ENCODE results near the gene LOXHD1.

LOXHD1 gene

GRCh38 chr18:46478796-46479195 lies 178.2 kb downstream of the LOXHD1 start:
- TF ChIP-seq ZNF384 (IDR thresholded peaks at IDR 0.05) (no peak), ELF4 (IDR thresholded peaks at IDR 0.05) (no peak), PKNOX1 (IDR thresholded peaks at IDR 0.05) (no peak), ARNT (IDR thresholded peaks at IDR 0.05) (no peak), TARDBP (IDR thresholded peaks at IDR 0.05) (no peak), SP1 (IDR thresholded peaks at IDR 0.05) (no peak), NFRKB (IDR thresholded peaks at IDR 0.05) (no peak), FOXA1 (IDR thresholded peaks at IDR 0.05) (no peak), LEF1 (IDR thresholded peaks at IDR 0.05; ENCODE audit: borderline replicate concordance) (no peak), CTBP1 (IDR thresholded peaks at IDR 0.05; ENCODE audit: borderline replicate concordance) (no peak), FOXK2 (IDR thresholded peaks at IDR 0.05) (no peak), BHLHE40 (IDR thresholded peaks at IDR 0.05; ENCODE audit: borderline replicate concordance) (no peak), FOXM1 (IDR thresholded peaks at IDR 0.05; ENCODE audit: borderline replicate concordance) (no peak), SUZ12 (IDR thresholded peaks at IDR 0.05) (no peak), HDGF (IDR thresholded peaks at IDR 0.05; ENCODE audit: borderline replicate concordance) (no peak), L3MBTL2 (conservative IDR thresholded peaks at IDR 0.05) (no peak)
- CTCF ChIA-PET: no interaction called here
- POLR2A ChIA-PET: no interaction called here
- DNase-seq (ENCODE audit: extremely low spot score): no peak

- DNase-seq (ENCODE audit: extremely low spot score): no peak
- TF ChIP-seq NFRKB (IDR thresholded peaks at IDR 0.05) (no peak), CTBP1 (IDR thresholded peaks at IDR 0.05; ENCODE audit: borderline replicate concordance) (no peak), FOXM1 (IDR thresholded peaks at IDR 0.05; ENCODE audit: borderline replicate concordance) (no peak), L3MBTL2 (conservative IDR thresholded peaks at IDR 0.05) (no peak), SP1 (IDR thresholded peaks at IDR 0.05) (no peak), TARDBP (IDR thresholded peaks at IDR 0.05) (no peak), PKNOX1 (IDR thresholded peaks at IDR 0.05) (no peak), ELF4 (IDR thresholded peaks at IDR 0.05) (no peak), LEF1 (IDR thresholded peaks at IDR 0.05; ENCODE audit: borderline replicate concordance) (no peak)
- POLR2A ChIA-PET: no interaction called here
- CTCF ChIA-PET: interaction anchor here (0.7 kb wide), 1 partner anchor 202 kb away, joined by 5 read pairs; no protein-coding TSS in a partner anchor
Measured at GRCh38 chr18:46477425-46478011, 179.5 kb downstream of the LOXHD1 start.

- ChIA-PET POLR2A (no interaction called here), CTCF (no interaction called here)
- TF ChIP-seq HDGF (IDR thresholded peaks at IDR 0.05; ENCODE audit: borderline replicate concordance) (no peak), LEF1 (IDR thresholded peaks at IDR 0.05; ENCODE audit: borderline replicate concordance) (no peak), ELF4 (IDR thresholded peaks at IDR 0.05) (no peak), L3MBTL2 (conservative IDR thresholded peaks at IDR 0.05) (no peak), NFRKB (IDR thresholded peaks at IDR 0.05) (no peak), PKNOX1 (IDR thresholded peaks at IDR 0.05) (no peak), SUZ12 (IDR thresholded peaks at IDR 0.05) (no peak), FOXA1 (IDR thresholded peaks at IDR 0.05) (no peak)
- DNase-seq (ENCODE audit: extremely low spot score): no peak
Measured at GRCh38 chr18:46475390-46475752, 181.6 kb downstream of the LOXHD1 start.

- POLR2A ChIA-PET: no interaction called here
- CTCF ChIA-PET: no interaction called here
- TF ChIP-seq ZNF384 (IDR thresholded peaks at IDR 0.05) (no peak), FOXK2 (IDR thresholded peaks at IDR 0.05) (no peak), ELF4 (IDR thresholded peaks at IDR 0.05) (no peak), FOXA1 (IDR thresholded peaks at IDR 0.05) (no peak), SP1 (IDR thresholded peaks at IDR 0.05) (no peak), HDGF (IDR thresholded peaks at IDR 0.05; ENCODE audit: borderline replicate concordance) (no peak), TARDBP (IDR thresholded peaks at IDR 0.05) (no peak), BHLHE40 (IDR thresholded peaks at IDR 0.05; ENCODE audit: borderline replicate concordance) (no peak), PKNOX1 (IDR thresholded peaks at IDR 0.05) (no peak), ARNT (IDR thresholded peaks at IDR 0.05) (no peak), L3MBTL2 (conservative IDR thresholded peaks at IDR 0.05) (no peak)
- no peak for DNase-seq (ENCODE audit: extremely low spot score)
Measured at GRCh38 chr18:46474487-46475389, 182.3 kb downstream of the LOXHD1 start.

GRCh38 chr18:46471809-46472498 lies 185.1 kb downstream of the LOXHD1 start:
- POLR2A ChIA-PET: no interaction called here
- no peak for TF ChIP-seq HDGF (IDR thresholded peaks at IDR 0.05; ENCODE audit: borderline replicate concordance)
- TF ChIP-seq SUZ12 (IDR thresholded peaks at IDR 0.05): no peak
- no peak for TF ChIP-seq BHLHE40 (IDR thresholded peaks at IDR 0.05; ENCODE audit: borderline replicate concordance)
- no peak for DNase-seq (ENCODE audit: extremely low spot score)
- CTCF ChIA-PET: interaction anchor here (0.6 kb wide), 1 partner anchor 372 kb away, joined by 9 read pairs; no protein-coding TSS in a partner anchor

Measured in HEK293T (cell line).